Skeletal muscle tissue (tissue), 4 donors: Measurements from ENCODE around the gene RIPK3. TPM values are rescaled to one million over a fixed set of nuclear protein-coding genes. Genes with fewer than 3 reads are reported as not detected.
"Not testable (repeated sequence)": the region's sequence is repeated elsewhere in the genome, so short reads cannot be mapped to it uniquely, and the experiment has no call there.

Source experiments
- H3K27ac ChIP-seq: one replicate; pipeline ENCODE4 v1.7.0; 2013; ENCODE audit warnings: mild to moderate bottlenecking, low read depth, low read length, inconsistent platforms
- H3K27me3 ChIP-seq, 3 donors: one replicate each; pipeline ENCODE4 v1.7.0; 2013; ENCODE audit warnings: low read length in 3 of 3; ENCODE audit not compliant: control insufficient read depth in 3 of 3, insufficient read depth in 3 of 3
- H3K36me3 ChIP-seq, 3 donors: one replicate each; pipeline ENCODE4 v1.7.0; 2013; ENCODE audit warnings: low read length in 3 of 3; ENCODE audit not compliant: control insufficient read depth in 3 of 3, insufficient read depth in 3 of 3
- H3K4me1 ChIP-seq, 3 donors: one replicate each; pipeline ENCODE4 v1.7.0; 2013; ENCODE audit warnings: low read length in 3 of 3, mild to moderate bottlenecking in 3 of 3; ENCODE audit not compliant: control insufficient read depth in 3 of 3, insufficient read depth in 3 of 3
- H3K4me3 ChIP-seq, 3 donors: one replicate each; pipeline ENCODE4 v1.7.0; 2013; ENCODE audit warnings: low read length in 3 of 3
- H3K9ac ChIP-seq, 3 donors: one replicate each; pipeline ENCODE4 v1.7.0; 2013; ENCODE audit warnings: low read length in 3 of 3, mild to moderate bottlenecking in 3 of 3, moderate library complexity in 2 of 3, low read depth in 1 of 3
- H3K9me3 ChIP-seq, 3 donors: one replicate each; pipeline ENCODE4 v1.7.0; 2013; ENCODE audit warnings: low read length in 3 of 3; ENCODE audit not compliant: control insufficient read depth in 3 of 3
- total RNA-seq: library from RNA; depleted of rRNA; stranded (reverse); fragments of >200 nt; gene quantifications from one replicate; pipeline ENCODE4 v1.2.3, GENCODE V29; 2014
- donor health status: Osteomylitis.

The RIPK3 gene
- total RNA-seq, 1 donor from 2014 or later, result 1.6 TPM

DNA sequence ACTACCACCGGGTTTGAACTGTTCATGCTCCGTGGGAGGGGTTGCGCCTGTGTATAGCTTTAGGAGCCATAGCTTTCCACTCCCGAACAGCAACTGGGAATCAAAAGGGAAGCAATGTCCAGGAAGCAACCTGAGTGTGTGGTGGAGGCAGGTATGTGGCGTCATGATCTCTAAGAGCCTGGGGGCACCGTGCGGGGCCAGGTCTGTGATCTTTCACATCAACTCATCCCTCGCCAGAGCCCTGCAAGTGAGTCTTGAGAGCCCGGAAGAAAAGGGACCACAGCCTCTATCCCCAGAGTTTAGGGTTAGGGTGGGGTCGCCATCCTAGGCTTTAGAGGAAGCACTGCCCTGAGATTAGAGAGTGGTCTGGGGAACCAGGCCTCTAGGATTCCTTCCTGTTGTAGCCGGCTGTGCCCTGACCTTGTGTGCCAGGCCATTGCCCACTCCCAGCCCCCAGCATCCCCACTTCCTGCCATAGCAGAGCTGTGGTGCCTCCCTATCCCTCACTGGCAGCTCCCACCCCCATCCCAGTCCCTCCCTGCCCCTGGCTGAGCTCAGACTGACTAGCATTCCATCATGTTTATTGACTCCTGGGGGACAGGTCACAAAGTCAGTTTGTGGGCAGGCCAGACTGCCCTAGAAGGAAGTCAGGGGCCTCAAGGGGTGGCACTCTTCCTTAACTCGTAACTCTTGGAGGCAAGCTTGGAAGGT lies 4.2 kb downstream of the RIPK3 start:
- H3K27me3 ChIP-seq, result peaks cover 55 to 86% (median 80%) of the 10 kb centered on the region in 3 donors
- H3K36me3 ChIP-seq, result peaks cover 0 to 7% (median 2%) of the 10 kb centered on the region in 3 donors
- H3K4me1 ChIP-seq, result peaks cover 29 to 47% (median 34%) of the 10 kb centered on the region in 3 donors
- no peaks in the 10 kb centered on the region for H3K9me3 ChIP-seq
- peak overlapping the region; percentile 80 for H3K27ac ChIP-seq
- peak overlapping the region in 2 of 3 donors; percentile 67 for H3K4me3 ChIP-seq
- H3K9ac ChIP-seq, result peak overlapping the region in 1 of 3 donors; percentile 67

GRCh38 chr14:24334431-24335291 lies 5.1 kb downstream of the RIPK3 start, which contains the start of gene ADCY4:
TSS of gene ADCY4 (minus strand) at chr14:24335071. CDS start at chr14:24334652, 419 bp downstream.
- H3K9ac ChIP-seq, result peak within 1 kb of the TSS; percentile 57 to 74 (median 67)
- H3K4me1 ChIP-seq, result peaks cover 29 to 41% (median 38%) of the 10 kb centered on the region in 3 donors
- peaks cover 55 to 86% (median 73%) of the 10 kb centered on the region in 3 donors for H3K27me3 ChIP-seq
- H3K36me3 ChIP-seq, result peaks cover 0 to 7% (median 4%) of the 10 kb centered on the region in 3 donors
- H3K9me3 ChIP-seq, result no peaks in the 10 kb centered on the region
- peak within 1 kb of the TSS; percentile 56 to 67 (median 67) for H3K4me3 ChIP-seq
- peak within 1 kb of the TSS; percentile 80 for H3K27ac ChIP-seq

- H3K9me3 ChIP-seq, result no peaks in the 10 kb centered on the region
- peaks cover 0 to 7% (median 4%) of the 10 kb centered on the region in 3 donors for H3K36me3 ChIP-seq
- peak overlapping the region; percentile 42 to 67 (median 60) for H3K4me3 ChIP-seq
- H3K4me1 ChIP-seq, result peaks cover 25 to 49% (median 27%) of the 10 kb centered on the region in 3 donors
- no peak overlapping the region for H3K27ac ChIP-seq
- H3K9ac ChIP-seq, result peak overlapping the region in 2 of 3 donors; percentile 20 to 40
- peaks cover 38 to 65% (median 55%) of the 10 kb centered on the region in 3 donors for H3K27me3 ChIP-seq
These were observed 7.4 kb downstream of the RIPK3 start for GRCh38 chr14:24332268-24332993.

DNA sequence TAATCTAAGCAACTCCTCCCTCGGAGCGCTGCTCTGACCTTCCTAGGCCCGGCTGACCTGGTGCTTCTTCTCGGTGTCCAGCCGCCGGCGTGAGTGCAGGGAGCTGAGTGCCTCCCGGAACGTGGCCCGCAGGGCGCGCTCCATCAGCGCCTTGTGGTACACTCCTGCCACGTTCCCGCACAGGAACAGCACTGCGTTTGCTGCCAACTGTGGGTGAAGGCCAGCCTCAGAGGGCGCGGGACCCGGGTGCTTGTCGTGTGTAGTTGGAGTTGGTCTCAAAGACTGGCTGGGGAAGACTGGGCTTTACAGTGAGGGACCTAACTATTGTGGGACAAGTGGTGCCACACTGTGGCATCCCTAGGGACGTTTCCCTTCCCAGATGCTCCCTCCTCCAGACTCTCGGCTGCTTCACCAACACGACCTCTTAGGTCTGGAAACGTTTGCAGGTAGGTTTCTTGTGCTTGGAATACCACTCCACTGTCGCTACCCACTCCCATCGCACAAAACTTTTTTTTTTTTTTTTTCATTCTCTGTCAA lies 8.0 kb downstream of the RIPK3 start:
- H3K4me1 ChIP-seq, result peaks cover 25 to 51% (median 27%) of the 10 kb centered on the region in 3 donors
- H3K27me3 ChIP-seq, result peaks cover 38 to 59% (median 50%) of the 10 kb centered on the region in 3 donors
- H3K9me3 ChIP-seq, result no peaks in the 10 kb centered on the region
- no peak overlapping the region for H3K27ac ChIP-seq
- H3K4me3 ChIP-seq, result peak overlapping the region in 2 of 3 donors; percentile 60 to 67
- H3K36me3 ChIP-seq, result peaks cover 0 to 3% (median 2%) of the 10 kb centered on the region in 3 donors
- no peak overlapping the region for H3K9ac ChIP-seq

DNA sequence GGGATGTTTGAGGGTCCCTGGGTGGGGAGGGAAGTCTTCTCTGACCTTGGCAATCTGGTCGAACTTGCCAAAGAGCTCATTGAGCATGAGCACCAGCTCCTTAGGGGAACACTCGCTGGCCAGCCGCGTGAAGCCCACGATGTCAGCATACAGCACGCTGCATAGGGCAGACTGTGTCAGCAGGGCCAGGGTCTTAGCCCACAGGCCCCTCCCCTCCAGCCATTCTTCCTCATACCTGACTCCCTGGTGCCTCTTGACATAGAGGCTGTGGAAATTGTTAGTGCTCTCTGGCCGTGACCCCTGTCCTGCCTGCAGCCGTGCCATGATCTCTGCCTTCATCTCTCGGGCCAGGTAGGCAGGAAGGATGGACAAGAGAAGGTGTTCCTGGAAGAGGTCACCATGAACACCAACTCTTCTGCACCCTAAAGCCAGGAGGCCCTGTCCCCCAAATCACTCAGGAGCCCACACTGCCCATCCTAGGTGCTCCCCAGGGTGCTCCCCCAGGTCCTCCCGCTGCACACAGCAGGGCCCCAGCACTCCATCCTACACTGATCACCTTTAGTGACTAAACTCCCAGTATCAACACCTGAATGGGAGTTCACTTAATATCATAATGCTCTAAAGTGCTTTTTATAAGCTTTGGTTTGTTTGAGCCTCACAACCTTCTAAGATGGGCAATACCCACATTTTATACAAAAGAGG lies 8.7 kb downstream of the RIPK3 start:
- Histone ChIP-seq H3K4me1 (peaks cover 24 to 48% (median 27%) of the 10 kb centered on the region in 3 donors), H3K9me3 (no peaks in the 10 kb centered on the region), H3K4me3 (no peak overlapping the region), H3K9ac (no peak overlapping the region), H3K36me3 (peaks cover 0 to 2% (median 0%) of the 10 kb centered on the region in 3 donors), H3K27ac (no peak overlapping the region), H3K27me3 (peaks cover 37 to 58% (median 50%) of the 10 kb centered on the region in 3 donors)

GRCh38 chr14:24329736-24330135 lies 10.1 kb downstream of the RIPK3 start:
- Histone ChIP-seq H3K36me3 (peaks cover 0 to 3% (median 2%) of the 10 kb centered on the region in 3 donors), H3K9me3 (no peaks in the 10 kb centered on the region), H3K27me3 (peaks cover 23 to 44% (median 38%) of the 10 kb centered on the region in 3 donors), H3K9ac (no peak overlapping the region), H3K4me3 (no peak overlapping the region), H3K27ac (no peak overlapping the region), H3K4me1 (peaks cover 16 to 42% (median 24%) of the 10 kb centered on the region in 3 donors)

GRCh38 chr14:24329073-24329663 lies 10.6 kb downstream of the RIPK3 start:
- Histone ChIP-seq H3K27ac (no peak overlapping the region), H3K4me3 (no peak overlapping the region), H3K9me3 (no peaks in the 10 kb centered on the region), H3K9ac (no peak overlapping the region), H3K4me1 (peaks cover 13 to 39% (median 21%) of the 10 kb centered on the region in 3 donors), H3K27me3 (peaks cover 18 to 38% (median 32%) of the 10 kb centered on the region in 3 donors), H3K36me3 (peaks cover 0 to 4% (median 3%) of the 10 kb centered on the region in 3 donors)

GRCh38 chr14:24327914-24328313 lies 11.9 kb downstream of the RIPK3 start:
- not testable (repeated sequence) for H3K4me3 ChIP-seq, H3K36me3 ChIP-seq, H3K9me3 ChIP-seq, H3K27ac ChIP-seq, H3K9ac ChIP-seq
- Histone ChIP-seq H3K4me1 (peaks cover 9 to 30% (median 12%) of the 10 kb centered on the region in 3 donors), H3K27me3 (peaks cover 10 to 26% (median 23%) of the 10 kb centered on the region in 3 donors)
